ENCODE data around the gene ANP32E. TPM values are rescaled to one million over a fixed set of nuclear protein-coding genes. Genes with fewer than 3 reads are reported as not detected.
"Not testable (repeated sequence)": the region's sequence is repeated elsewhere in the genome, so short reads cannot be mapped to it uniquely, and the experiment has no call there.

The ANP32E gene
- polyA plus RNA-seq, 3 donors: 111 to 140 (median 129) TPM

DNA sequence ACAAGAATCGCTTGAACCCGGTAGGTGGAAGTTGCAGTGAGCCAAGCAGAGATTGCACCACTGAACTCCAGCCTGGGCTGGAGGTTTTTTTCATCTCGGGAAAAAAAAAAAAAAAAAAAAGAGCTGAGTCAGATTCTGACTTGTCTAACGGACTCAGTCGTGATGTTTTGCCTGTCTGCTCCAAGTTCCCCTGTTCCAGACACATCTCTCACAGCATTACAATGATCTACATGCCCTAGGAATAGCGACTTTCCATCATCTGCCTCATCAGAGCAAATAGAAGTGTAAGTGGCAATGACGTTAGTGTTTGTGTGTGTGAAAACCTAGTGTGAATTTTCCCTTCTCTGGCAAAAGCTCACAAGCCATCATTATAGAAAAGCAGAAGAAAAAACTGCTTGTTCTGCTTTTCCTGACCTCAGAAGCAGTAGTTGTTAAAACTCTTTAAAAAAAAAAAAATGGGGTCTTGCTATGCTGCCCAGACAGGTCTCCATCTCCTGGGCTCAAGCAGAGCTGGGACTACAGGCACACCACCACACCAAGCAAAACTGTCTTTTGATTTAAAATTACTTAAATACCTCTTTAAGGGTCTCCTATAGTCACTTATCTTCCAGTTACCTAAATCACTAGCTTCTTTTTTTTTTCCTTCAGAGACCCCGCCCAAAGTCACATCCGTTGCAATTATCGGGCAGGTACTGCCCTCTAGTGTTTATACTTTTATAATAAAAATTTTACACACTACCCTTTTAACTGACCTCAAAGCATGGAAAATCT, 48.9 kb downstream of the ANP32E start:
- DNase-seq (ENCODE audit: extremely low read depth in 1 of 11, low read depth in 9 of 11, low spot score in 4 of 11): peak in 4 of 11 donors; percentile 22 to 44 (median 39)

DNA sequence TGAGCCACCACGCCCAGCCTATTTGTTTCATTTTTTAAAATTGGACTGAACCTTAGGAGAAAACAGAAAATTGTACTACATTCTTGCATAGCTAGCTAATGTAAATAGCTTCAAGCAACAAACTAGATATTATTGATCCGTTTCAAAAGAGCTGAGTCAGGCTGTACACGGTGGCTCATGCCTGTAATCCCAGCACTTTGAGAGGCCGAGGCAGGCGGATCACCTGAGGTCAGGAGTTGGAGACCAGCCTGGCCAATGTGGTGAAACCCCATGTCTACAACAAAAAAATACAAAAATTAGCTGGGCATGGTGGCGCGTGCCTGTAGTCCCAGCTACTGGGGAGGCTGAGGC, 49.5 kb downstream of the ANP32E start:
- DNase-seq (ENCODE audit: extremely low read depth in 1 of 11, low read depth in 9 of 11, low spot score in 4 of 11): not testable (repeated sequence)

DNA sequence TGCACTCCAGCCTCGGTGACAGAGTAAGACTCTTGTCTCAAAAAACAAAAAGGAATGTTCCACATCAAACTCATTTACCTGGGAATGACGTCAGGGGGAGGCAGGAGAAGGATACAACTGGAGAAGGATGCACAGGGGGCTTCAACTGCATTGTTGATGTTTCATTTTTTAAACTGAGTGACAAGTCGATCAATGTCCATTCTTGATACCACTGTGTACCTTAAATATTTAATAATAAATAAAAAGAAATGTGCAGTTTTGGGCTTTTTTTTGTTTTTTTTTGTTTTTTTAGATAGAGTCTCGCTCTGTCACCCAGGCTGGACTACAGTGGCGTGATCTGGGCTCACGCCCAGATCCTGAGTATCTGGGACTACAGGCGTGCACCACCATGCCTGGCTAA, 50.4 kb downstream of the ANP32E start:
- no peak for DNase-seq (ENCODE audit: extremely low read depth in 1 of 11, low read depth in 9 of 11, low spot score in 4 of 11)

DNA sequence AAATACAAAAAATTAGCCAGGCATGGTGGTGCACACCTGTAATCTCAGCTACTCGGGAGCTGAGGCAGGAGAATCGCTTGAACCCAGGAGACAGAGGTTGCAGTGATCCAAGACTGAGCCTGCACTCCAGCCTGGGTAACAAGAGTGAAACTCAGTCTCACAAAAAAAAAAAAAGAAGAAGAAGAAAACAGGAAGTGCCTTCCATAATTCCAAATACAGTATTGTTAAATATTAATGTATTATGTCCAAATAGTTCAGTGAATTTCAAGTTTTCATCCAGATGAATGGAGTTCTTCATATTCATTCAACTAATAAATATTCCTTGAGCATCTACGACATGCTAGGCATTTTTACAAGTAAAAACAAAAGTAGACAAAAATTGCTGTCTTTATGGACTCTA, 52.9 kb downstream of the ANP32E start:
- no peak for DNase-seq (ENCODE audit: extremely low read depth in 1 of 11, low read depth in 9 of 11, low spot score in 4 of 11)

DNA sequence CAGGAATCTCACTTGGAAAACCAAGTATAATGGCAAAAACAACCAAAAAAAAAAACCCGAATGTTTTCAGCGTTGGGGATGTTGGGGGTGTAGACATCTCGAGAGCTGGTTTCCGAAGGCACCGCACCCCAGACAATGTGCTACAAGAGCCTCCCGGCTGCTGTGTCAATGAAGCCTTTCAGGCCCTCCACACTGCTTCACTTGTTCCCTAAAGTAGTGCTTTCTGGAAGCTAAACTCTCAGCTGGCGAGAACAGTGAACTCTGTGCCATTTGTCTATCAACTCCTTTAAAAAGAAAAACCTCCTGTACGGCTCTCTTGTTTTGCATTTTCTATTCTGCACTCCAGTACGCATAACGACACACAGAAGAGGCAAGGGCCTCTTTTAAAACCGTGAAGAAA, 53.7 kb downstream of the ANP32E start:
- DNase-seq (ENCODE audit: extremely low read depth in 1 of 11, low read depth in 9 of 11, low spot score in 4 of 11): no peak

DNA sequence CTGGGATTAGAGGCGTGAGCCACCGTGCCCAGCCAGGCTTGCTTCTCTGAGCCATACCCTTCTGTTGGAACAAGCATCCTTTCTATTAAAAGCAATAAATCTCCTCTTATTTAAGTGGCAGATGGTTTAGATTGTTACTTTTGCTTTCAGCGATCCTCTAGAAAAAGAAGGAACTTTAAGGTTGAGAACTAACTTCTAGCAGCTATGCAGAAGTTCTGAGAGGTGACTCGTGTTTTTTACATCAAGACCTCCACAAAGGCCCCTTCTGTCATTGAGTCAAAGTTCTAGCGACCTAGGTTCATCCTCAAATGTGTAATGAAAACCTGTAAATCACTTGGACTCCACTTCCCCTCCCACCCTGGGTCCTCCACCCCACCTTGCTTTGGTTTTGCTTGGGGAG, 55.4 kb downstream of the ANP32E start:
- no peak for DNase-seq (ENCODE audit: extremely low read depth in 1 of 11, low read depth in 9 of 11, low spot score in 4 of 11)

DNA sequence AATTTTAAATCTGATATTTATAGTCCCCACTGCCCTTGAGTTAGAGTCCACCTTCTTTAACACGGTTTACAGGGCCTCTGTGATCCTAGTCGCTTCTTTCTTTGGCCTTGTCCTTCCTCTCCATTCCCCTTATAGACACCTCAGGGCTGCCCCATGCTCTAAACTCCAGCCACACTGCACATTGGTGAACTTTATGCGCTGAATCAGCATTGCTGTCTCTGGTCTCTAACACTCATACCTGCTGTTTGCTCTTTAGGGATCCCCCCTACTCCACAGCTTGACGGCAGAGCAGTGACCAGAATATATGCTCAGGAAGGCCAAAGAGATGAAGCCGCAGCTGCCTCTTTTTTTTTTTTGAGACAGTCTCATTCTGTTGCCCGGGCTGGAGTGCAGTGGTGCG, 56.0 kb downstream of the ANP32E start:
- DNase-seq (ENCODE audit: extremely low read depth in 1 of 11, low read depth in 9 of 11, low spot score in 4 of 11): no peak

DNA sequence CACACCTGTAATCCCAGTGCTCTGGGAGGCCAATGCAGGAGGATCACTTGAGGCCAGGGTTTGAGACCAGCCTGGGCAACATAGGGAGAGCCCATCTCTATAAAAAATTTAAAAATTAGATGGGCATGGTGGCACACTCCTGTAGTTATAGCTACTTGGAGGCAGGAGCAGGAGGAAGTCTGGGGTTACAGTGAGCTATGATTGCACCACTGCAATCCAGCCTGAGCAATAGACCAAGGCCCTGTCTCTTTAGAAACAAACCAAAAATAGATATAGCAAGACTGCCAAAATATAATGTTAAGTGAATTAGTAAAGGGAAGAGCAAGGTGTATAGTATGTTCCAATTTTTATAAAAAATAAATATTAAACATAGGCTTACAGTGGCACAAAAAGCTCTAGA, 57.4 kb downstream of the ANP32E start:
- DNase-seq (ENCODE audit: extremely low read depth in 1 of 11, low read depth in 9 of 11, low spot score in 4 of 11): no peak

DNA sequence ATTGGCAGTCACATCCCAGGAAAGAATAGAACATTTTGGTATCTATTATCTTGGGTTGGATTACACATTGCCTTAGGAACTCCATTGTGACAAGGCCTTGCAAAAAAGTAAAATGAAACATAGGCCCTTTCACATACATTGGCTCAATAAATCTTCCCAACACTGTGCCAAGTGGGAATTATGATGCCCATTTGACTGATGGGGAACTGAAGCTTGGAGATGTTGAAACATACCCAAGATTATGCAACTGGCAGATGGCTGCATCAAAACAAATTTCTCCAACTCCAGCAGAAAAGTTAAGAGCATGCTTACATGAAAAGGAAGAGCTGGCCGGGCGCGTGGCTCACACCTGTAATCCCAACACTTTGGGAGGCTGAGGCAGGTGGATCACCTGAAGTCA, 59.3 kb downstream of the ANP32E start:
- no peak for DNase-seq (ENCODE audit: extremely low read depth in 1 of 11, low read depth in 9 of 11, low spot score in 4 of 11)

DNA sequence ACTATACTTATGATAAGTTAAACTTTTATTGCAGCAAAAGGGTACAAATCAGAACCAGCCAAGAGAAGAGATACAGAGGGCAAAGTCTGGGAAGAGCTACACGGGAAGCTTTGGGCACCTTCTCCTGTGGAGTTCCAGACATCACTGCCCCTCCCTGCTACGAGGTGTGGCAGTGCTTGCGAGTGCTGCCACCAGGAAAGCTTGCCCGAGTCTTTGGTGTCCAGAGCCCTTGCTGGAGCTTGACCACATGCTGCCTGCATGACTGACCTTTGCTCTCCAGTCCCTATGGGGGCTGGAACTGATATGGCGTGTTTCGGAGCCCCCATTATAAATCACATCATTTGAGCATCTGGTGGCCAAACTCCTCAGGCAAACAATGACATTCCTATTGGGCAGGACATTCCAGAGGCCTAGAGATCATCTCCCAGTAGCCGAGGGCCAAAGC, 62.7 kb downstream of the ANP32E start:
- no peak for DNase-seq (ENCODE audit: extremely low read depth in 1 of 11, low read depth in 9 of 11, low spot score in 4 of 11)

DNA sequence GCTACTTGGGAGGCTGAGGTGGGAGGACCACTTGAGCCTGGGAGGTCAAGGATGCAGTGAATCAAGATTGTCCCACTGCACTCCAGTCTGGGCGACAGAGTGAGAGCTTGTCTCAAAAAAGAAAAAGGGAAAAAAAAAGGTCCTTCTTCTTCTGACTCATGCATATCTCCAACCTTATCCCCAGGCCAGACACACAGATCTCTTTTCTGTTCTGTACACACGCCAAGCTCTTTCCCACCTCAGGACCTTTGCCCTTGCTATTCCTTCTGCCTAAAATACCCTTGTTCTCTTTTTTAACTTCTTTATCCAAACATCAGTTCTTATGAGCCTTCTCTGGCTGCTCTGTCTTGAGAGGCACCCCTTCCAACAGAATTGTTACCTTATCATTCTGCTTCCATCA, 64.1 kb downstream of the ANP32E start:
- DNase-seq (ENCODE audit: extremely low read depth in 1 of 11, low read depth in 9 of 11, low spot score in 4 of 11): no peak

DNA sequence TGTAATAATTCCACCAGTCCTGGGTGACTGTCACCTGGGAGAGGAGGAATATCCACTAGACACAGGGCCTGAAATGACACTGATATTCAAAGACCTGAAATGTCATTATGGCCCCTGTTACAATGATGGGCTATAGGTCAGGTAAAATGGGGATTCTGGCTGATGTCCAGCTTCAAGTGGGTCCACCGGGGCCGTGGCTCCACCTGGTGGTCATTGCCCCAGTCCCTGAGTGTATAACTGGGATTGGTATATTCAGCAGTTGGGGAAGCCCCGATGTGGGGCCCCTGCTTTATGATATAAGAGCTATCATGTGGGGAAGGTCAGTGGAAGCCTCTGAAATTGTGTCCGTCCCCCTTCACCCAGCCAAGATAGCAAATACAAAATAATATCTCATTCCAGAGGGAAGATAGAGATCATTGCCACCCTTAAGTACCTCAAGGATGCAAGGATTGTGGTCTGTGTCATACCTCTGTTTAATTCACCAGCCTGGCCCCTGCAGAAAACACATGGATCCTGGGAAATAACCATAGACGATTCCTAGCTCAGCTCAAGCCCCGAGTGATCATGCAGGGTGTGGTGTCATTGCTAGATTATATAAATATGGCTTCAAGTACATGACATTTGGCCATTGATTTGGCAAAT, 66.8 kb downstream of the ANP32E start:
- peak in 1 of 11 donors; percentile 50 for DNase-seq (ENCODE audit: extremely low read depth in 1 of 11, low read depth in 9 of 11, low spot score in 4 of 11)

Other genes starting within 250 kb of the ANP32E start
- 10 to 100 TPM; 16.2 to 22.1 (median 19.0) TPM for gene OTUD7B, start 225.4 kb downstream of the ANP32E start, polyA plus RNA-seq (ENCODE audit: insufficient read length in 3 of 3)
- gene VPS45, start 168.3 kb downstream of the ANP32E start, polyA plus RNA-seq (ENCODE audit: insufficient read length in 3 of 3): 10 to 100 TPM; 62.8 to 75.7 (median 68.6) TPM
- 10 to 100 TPM; 48.3 to 60.4 (median 48.4) TPM for gene PLEKHO1, start 86.2 kb downstream of the ANP32E start, polyA plus RNA-seq (ENCODE audit: insufficient read length in 3 of 3)
- gene CA14, start 21.7 kb upstream of the ANP32E start, polyA plus RNA-seq (ENCODE audit: insufficient read length in 3 of 3): 1 to 10 TPM; 6.6 to 9.2 (median 8.0) TPM
- gene APH1A, start 32.9 kb upstream of the ANP32E start, polyA plus RNA-seq (ENCODE audit: insufficient read length in 3 of 3): 100 to 1,000 TPM; 179 to 191 (median 187) TPM
- 10 to 100 TPM; 36.1 to 53.0 (median 51.2) TPM for gene C1orf54, start 36.7 kb upstream of the ANP32E start, polyA plus RNA-seq (ENCODE audit: insufficient read length in 3 of 3)
- gene CIART, start 46.4 kb upstream of the ANP32E start, polyA plus RNA-seq (ENCODE audit: insufficient read length in 3 of 3): 10 to 100 TPM in 1 of 3 donors, 1 to 10 TPM in 2; 8.1 to 10.7 (median 8.6) TPM
- 10 to 100 TPM; 69.4 to 90.7 (median 85.6) TPM for gene MRPS21, start 57.7 kb upstream of the ANP32E start, polyA plus RNA-seq (ENCODE audit: insufficient read length in 3 of 3)
- gene PRPF3, start 85.4 kb upstream of the ANP32E start, polyA plus RNA-seq (ENCODE audit: insufficient read length in 3 of 3): 100 to 1,000 TPM in 1 of 3 donors, 10 to 100 TPM in 2; 65.4 to 120 (median 73.3) TPM
- gene RPRD2, start 128.0 kb upstream of the ANP32E start, polyA plus RNA-seq (ENCODE audit: insufficient read length in 3 of 3): 10 to 100 TPM; 50.0 to 53.6 (median 52.5) TPM

All from renal cortex interstitium (tissue), 11 donors.